Osteocyte (in vitro differentiated cells): ENCODE measurements around the gene PPP1CA. TPM values are rescaled to one million over a fixed set of nuclear protein-coding genes. Genes with fewer than 3 reads are reported as not detected.
A peak's percentile ranks its signal among the peaks of the same experiment; 100 is the strongest.

Experiments
- DNase-seq: peaks from one replicate; pipeline ENCODE4 v3.0.0; 2021; ENCODE audit warnings: mixed read lengths; ENCODE audit not compliant: unreplicated experiment; ENCODE audit errors: extremely low spot score
- H3K27ac Mint-ChIP-seq: one replicate; pipeline ENCODE4 v1.8.0; 2021; ENCODE audit warnings: mild to moderate bottlenecking, mixed read lengths; ENCODE audit not compliant: unreplicated experiment
- H3K27me3 Mint-ChIP-seq: one replicate; pipeline ENCODE4 v1.8.0; 2021; ENCODE audit warnings: mixed read lengths; ENCODE audit not compliant: unreplicated experiment
- H3K36me3 Mint-ChIP-seq: one replicate; pipeline ENCODE4 v1.8.0; 2021; ENCODE audit warnings: mixed read lengths; ENCODE audit not compliant: unreplicated experiment
- H3K4me1 Mint-ChIP-seq: one replicate; pipeline ENCODE4 v1.8.0; 2021; ENCODE audit warnings: mixed read lengths; ENCODE audit not compliant: unreplicated experiment
- H3K4me3 Mint-ChIP-seq: one replicate; pipeline ENCODE4 v1.8.0; 2021; ENCODE audit warnings: mild to moderate bottlenecking, moderate library complexity, mixed read lengths; ENCODE audit not compliant: unreplicated experiment
- H3K9me3 Mint-ChIP-seq: one replicate; pipeline ENCODE4 v1.8.0; 2021; ENCODE audit warnings: mixed read lengths; ENCODE audit not compliant: unreplicated experiment
- total RNA-seq: library from RNA; stranded (reverse); gene quantifications from 2 replicates; pipeline ENCODE4 v1.2.1, GENCODE V29; 2021
- TF ChIP-seq, protein P1 (sequence below): fragments of 200-600 bp; sonication (generic); IDR thresholded peaks from 2 replicates; pipeline ENCODE4 v1.5.0; 2021; ENCODE audit warnings: antibody characterized with exemption, mild to moderate bottlenecking, moderate library complexity

PPP1CA gene
- total RNA-seq, 1 donor from 2014 or later = 140 TPM

DNA sequence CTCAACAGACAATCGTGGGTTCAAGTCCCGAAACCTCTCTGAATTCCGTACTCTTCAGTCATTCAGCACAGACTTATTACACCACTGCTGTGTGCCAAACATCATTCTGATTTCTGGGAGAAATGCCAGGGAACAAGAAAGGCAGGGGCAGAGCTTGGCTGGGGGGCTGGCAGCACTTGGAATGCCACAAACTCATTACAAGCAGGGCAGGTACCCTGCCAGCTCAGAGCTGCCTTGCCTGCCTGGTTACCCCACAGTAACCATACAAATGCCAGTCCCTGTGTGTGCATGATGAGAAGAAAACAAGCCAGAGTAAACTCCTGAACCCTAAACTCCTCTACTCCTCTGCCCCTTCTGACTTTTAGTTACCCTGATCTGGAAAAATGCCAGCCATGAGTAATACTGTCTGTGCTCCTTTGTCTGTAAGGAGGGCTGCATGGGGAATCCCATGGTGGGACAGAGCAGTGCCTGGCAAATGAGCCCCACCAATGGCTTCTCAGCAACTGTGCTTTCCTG lies 16.7 kb downstream of the PPP1CA start:
- TF ChIP-seq, protein P1, sequence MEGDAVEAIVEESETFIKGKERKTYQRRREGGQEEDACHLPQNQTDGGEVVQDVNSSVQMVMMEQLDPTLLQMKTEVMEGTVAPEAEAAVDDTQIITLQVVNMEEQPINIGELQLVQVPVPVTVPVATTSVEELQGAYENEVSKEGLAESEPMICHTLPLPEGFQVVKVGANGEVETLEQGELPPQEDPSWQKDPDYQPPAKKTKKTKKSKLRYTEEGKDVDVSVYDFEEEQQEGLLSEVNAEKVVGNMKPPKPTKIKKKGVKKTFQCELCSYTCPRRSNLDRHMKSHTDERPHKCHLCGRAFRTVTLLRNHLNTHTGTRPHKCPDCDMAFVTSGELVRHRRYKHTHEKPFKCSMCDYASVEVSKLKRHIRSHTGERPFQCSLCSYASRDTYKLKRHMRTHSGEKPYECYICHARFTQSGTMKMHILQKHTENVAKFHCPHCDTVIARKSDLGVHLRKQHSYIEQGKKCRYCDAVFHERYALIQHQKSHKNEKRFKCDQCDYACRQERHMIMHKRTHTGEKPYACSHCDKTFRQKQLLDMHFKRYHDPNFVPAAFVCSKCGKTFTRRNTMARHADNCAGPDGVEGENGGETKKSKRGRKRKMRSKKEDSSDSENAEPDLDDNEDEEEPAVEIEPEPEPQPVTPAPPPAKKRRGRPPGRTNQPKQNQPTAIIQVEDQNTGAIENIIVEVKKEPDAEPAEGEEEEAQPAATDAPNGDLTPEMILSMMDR = no peak
- Mint-ChIP-seq H3K4me1 (peaks cover 19% of the 10 kb centered on the region), H3K36me3 (no peaks in the 10 kb centered on the region), H3K27me3 (peaks cover 6% of the 10 kb centered on the region), H3K4me3 (no peak overlapping the region), H3K27ac (no peak overlapping the region), H3K9me3 (no peaks in the 10 kb centered on the region)
- DNase-seq = no peak

DNA sequence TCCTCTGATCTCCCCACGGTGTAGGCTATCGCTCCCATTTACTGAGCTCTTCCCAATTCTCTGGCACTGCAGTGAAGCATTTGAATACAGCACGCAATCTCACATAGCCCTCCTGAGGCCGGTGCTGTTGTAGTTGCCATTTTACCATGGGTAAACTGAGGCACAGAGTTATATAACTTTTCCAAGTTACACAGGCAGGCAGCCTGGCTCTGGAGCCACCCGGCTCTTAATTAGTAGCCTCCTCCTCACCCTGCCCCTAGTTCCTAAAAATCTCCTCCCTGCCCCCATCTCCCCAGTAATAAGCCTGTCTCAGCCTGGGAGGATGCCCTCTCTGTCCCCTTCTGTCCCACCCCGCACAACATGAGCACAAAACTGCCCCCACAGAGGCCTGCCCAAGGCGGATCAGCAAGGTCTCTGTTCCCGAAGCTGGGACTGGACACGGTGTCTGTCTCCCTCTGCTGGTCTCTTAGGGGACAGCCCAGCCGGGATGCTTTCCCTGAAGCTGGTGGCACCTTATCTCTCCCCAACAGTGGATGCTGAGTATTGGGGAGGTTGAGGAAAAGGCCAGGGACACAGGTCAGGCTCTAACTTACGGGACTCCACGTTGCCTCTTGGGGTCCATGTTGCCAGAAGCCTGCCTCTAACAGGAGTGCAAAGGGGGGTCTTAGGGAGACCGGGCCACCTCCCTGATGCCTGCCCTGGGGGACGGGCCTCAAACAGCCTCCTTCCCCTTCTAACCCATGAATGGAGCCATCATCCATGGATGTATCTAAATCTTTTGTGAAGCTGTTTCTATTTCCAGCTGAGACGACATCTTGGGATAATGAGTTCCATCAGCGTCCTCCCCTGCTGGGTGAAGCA lies 19.2 kb downstream of the PPP1CA start:
- DNase-seq = peak; percentile 92
- TF ChIP-seq, protein P1 = peak; percentile 99
- Mint-ChIP-seq H3K4me1 (peaks cover 30% of the 10 kb centered on the region), H3K27ac (no peak overlapping the region), H3K27me3 (peaks cover 6% of the 10 kb centered on the region), H3K4me3 (no peak overlapping the region), H3K36me3 (no peaks in the 10 kb centered on the region), H3K9me3 (no peaks in the 10 kb centered on the region)

DNA sequence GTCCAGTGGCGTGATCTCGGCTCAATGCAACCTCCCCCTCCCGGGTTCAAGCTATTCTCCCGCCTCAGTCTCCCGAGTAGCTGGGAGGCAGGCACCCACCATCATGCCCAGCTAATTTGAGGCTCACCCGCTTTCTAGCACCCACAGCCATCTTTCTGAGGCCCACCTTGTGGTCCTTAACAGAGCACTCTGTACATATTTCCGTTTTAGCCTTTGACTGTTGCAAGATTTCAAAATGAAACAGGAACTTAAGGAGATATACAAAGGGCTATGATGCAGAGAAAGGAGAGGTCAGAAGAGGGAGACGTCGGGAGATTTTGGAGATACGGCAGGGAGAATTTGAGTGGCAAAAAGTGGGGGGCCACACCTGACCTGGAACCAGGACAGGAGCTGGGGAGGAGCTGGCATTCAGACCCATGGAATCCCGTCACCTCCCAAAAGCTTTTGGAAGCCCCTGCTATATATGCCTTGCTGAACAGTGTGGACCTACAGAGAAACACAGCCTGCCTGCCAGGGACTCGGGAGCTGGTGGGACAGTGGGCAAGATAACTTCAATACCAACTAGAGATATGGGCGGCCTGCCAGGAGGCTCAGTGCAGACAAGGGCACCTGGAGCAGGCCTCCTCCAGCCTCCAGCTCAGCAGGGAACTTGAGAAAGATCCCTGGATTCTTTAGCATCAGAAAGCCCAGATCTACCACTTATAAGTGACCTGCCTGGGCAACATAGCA lies 20.2 kb downstream of the PPP1CA start:
- Mint-ChIP-seq H3K36me3 (no peaks in the 10 kb centered on the region), H3K4me3 (no peak overlapping the region), H3K27me3 (peaks cover 6% of the 10 kb centered on the region), H3K4me1 (peaks cover 34% of the 10 kb centered on the region), H3K9me3 (no peaks in the 10 kb centered on the region), H3K27ac (no peak overlapping the region)
- no peak for DNase-seq
- TF ChIP-seq, protein P1 = no peak

DNA sequence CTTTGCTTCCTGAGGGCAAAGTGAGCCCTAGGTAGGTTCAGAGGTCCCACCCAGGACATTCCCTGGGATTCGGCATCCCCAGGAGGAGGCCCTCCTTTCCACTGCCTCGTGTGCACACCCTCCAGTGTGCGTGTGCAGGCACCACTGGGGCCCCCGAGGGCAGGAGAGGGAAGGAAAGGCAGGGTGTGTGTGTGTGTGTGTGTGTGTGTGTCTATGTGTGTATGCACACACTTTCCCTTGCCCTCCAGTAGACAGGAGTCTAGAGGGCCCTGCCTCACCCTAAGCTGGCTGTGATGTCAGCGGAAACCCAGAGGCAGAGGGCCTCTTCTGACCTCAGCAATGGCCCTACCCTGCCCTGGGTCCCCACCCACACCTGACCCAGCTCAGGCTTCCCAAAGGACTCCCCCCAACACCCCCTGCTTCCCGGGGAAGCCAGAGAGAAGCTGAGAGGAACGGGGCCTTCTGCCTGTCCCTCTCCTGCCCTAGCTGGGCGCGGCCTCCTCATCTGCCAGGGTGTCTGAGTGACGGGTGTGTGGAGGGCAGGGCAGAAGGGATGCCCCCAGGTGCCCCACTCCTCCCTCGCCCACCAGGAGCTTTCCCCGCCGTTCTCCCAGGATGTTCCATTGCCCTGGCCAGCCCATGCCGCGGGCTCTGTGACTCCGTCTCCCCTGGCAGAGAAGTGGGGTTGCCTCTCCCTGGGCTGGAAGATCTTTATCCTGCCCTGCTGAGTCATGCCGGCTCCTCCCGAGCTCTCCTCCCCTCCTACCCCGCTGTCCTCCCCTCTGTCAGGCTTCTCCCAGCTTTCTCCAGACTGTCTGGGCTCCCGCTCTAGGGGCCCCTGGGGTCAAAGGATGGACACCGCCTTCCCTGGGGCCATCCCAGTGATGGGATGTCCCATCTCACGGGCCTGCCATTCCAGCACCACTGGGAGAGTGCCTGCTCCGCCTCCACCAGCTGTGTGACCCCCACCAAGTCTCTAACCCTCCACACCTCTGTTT lies 22.3 kb downstream of the PPP1CA start:
- Mint-ChIP-seq H3K27me3 (no peaks in the 10 kb centered on the region), H3K27ac (peak overlapping the region; percentile 81), H3K9me3 (no peaks in the 10 kb centered on the region), H3K36me3 (no peaks in the 10 kb centered on the region), H3K4me1 (peaks cover 39% of the 10 kb centered on the region), H3K4me3 (peak overlapping the region; percentile 4)
- TF ChIP-seq, protein P1 = no peak
- DNase-seq = no peak
